Measurements from ENCODE around the gene REEP3.
A peak's percentile ranks its signal among the peaks of the same experiment; 100 is the strongest.

Gene REEP3

GRCh38 chr10:63515002-63515763, 6.0 kb upstream of the REEP3 start:
- FAIRE-seq: no peak

GRCh38 chr10:63516207-63516606, 5.0 kb upstream of the REEP3 start:
- no peak for FAIRE-seq

GRCh38 chr10:63518690-63519288, 2.4 kb upstream of the REEP3 start:
- no peak for FAIRE-seq

- FAIRE-seq: no peak
These were observed 445 bp downstream of the REEP3 start for GRCh38 chr10:63521416-63522276.

- no peak for FAIRE-seq
These were observed 1.1 kb downstream of the REEP3 start for GRCh38 chr10:63522277-63522687.

GRCh38 chr10:63522995-63523394, 1.8 kb downstream of the REEP3 start:
- no peak for FAIRE-seq

- no peak for FAIRE-seq
These were observed 3.8 kb downstream of the REEP3 start for GRCh38 chr10:63525021-63525420.

GRCh38 chr10:63527401-63527800, 6.2 kb downstream of the REEP3 start:
- FAIRE-seq: no peak

GRCh38 chr10:63528084-63528744, 7.0 kb downstream of the REEP3 start:
- no peak for FAIRE-seq

- peak; percentile 50 for FAIRE-seq
These were observed 9.2 kb downstream of the REEP3 start for GRCh38 chr10:63530409-63530808.

GRCh38 chr10:63534723-63535122, 13.5 kb downstream of the REEP3 start:
- no peak for FAIRE-seq

- no peak for FAIRE-seq
These were observed 15.5 kb downstream of the REEP3 start for GRCh38 chr10:63536698-63537097.

- no peak for FAIRE-seq
These were observed 16.3 kb downstream of the REEP3 start for GRCh38 chr10:63537536-63537935.

GRCh38 chr10:63539377-63539776, 18.2 kb downstream of the REEP3 start:
- no peak for FAIRE-seq

- FAIRE-seq: peak; percentile 86
These were observed 18.8 kb downstream of the REEP3 start for GRCh38 chr10:63539994-63540393.

GRCh38 chr10:63542835-63543575, 21.8 kb downstream of the REEP3 start:
- FAIRE-seq: no peak

- no peak for FAIRE-seq
These were observed 22.4 kb downstream of the REEP3 start for GRCh38 chr10:63543576-63543962.

- no peak for FAIRE-seq
These were observed 23.2 kb downstream of the REEP3 start for GRCh38 chr10:63544418-63544817.

GRCh38 chr10:63547628-63548360, 26.6 kb downstream of the REEP3 start:
- no peak for FAIRE-seq

GRCh38 chr10:63548860-63549259, 27.7 kb downstream of the REEP3 start:
- FAIRE-seq: no peak

- FAIRE-seq: no peak
These were observed 28.6 kb downstream of the REEP3 start for GRCh38 chr10:63549810-63550209.

GRCh38 chr10:63553031-63553430, 31.8 kb downstream of the REEP3 start:
- FAIRE-seq: no peak

All from endometrium (tissue), 2 donors.